AG10803 (cell line): Measurements from ENCODE around the gene CD63.

Experiments
- DNase-seq: peaks from one replicate; pipeline ENCODE4 v3.0.0; 2010; ENCODE audit warnings: low read depth
- H3K4me3 ChIP-seq: 2 replicates; pipeline ENCODE4 v1.5.1; 2011; ENCODE audit warnings: mild to moderate bottlenecking, low read length, control low read depth
- TF ChIP-seq, protein P1 (sequence below): conservative IDR thresholded peaks from 2 replicates; pipeline ENCODE4 v1.5.1; 2011; ENCODE audit warnings: mild to moderate bottlenecking, low read length, control low read depth, inconsistent platforms

CD63 gene

DNA sequence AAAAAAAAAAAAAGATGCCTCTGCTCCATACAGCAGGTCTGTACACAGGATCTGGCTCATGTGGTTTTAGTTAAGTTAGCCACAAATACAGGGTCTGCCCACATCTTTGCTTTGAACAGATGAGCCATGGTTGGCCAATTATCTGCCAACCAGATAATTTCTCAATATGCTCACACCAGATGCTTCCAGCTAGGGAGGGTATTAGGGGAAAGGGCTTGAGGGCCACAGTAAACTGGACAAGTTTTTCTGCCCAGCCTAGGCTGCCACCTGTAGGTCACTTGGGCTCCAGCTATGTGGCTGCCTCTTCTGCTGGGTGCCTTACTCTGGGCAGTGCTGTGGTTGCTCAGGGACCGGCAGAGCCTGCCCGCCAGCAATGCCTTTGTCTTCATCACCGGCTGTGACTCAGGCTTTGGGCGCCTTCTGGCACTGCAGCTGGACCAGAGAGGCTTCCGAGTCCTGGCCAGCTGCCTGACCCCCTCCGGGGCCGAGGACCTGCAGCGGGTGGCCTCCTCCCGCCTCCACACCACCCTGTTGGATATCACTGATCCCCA is 7.8 kb downstream of the CD63 start:
- DNase-seq, result peak; percentile 97
- TF ChIP-seq, protein P1, sequence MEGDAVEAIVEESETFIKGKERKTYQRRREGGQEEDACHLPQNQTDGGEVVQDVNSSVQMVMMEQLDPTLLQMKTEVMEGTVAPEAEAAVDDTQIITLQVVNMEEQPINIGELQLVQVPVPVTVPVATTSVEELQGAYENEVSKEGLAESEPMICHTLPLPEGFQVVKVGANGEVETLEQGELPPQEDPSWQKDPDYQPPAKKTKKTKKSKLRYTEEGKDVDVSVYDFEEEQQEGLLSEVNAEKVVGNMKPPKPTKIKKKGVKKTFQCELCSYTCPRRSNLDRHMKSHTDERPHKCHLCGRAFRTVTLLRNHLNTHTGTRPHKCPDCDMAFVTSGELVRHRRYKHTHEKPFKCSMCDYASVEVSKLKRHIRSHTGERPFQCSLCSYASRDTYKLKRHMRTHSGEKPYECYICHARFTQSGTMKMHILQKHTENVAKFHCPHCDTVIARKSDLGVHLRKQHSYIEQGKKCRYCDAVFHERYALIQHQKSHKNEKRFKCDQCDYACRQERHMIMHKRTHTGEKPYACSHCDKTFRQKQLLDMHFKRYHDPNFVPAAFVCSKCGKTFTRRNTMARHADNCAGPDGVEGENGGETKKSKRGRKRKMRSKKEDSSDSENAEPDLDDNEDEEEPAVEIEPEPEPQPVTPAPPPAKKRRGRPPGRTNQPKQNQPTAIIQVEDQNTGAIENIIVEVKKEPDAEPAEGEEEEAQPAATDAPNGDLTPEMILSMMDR, result peak; percentile 67
- H3K4me3 ChIP-seq, result no peak overlapping the region; the same call in 1 of the 2 replicates

DNA sequence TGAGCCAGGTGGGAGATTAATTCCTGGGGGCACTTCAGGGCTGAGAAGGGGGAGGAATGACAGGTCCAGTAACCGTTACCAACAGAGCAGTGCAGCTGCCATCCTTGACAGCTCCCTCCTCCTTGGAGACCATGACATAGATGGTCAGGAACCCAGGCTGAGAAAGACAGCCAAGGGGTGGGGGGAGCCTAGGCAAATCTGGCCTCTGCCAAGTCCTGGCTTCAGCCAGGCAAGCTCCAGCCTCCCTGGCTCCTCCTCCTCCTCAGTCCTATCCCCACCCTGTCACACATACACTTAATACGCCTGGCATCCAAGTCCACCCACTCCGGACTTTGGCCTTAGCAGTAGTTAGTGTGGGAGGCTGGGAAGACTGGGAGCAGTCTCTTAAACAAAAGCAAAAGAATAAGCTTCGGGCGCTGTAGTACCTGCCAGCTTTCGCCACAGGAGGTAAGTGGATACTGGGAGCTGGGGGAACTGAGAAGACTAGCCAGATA is 8.7 kb downstream of the CD63 start, which contains the start of gene RDH5:
Gene RDH5, plus strand, starts transcription at position 323 of the 494 bp plus-strand sequence. CDS start 792 bp downstream, outside the sequence.
- H3K4me3 ChIP-seq, result peak within 1 kb of the TSS; percentile 17
- peak; percentile 88 for DNase-seq
- TF ChIP-seq, protein P1, result no peak

DNA sequence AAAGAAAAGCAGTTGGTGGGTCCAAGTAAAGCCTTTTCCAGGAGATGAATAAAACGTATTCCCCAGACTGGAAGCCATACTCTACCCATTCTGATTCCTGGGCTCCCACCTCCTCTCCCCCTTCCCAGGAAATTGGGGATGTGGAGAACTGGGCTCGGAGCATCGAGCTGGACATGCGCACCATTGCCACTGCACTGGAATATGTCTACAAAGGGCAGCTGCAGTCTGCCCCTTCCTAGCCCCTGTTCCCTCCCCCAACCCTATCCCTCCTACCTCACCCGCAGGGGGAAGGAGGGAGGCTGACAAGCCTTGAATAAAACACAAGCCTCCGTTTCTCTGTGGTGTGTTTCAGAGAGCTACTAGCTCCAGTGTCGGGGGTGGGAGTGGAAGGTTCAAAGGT is 9.4 kb downstream of the CD63 start:
- TF ChIP-seq, protein P1, result no peak
- no peak for DNase-seq
- no peak overlapping the region for H3K4me3 ChIP-seq

DNA sequence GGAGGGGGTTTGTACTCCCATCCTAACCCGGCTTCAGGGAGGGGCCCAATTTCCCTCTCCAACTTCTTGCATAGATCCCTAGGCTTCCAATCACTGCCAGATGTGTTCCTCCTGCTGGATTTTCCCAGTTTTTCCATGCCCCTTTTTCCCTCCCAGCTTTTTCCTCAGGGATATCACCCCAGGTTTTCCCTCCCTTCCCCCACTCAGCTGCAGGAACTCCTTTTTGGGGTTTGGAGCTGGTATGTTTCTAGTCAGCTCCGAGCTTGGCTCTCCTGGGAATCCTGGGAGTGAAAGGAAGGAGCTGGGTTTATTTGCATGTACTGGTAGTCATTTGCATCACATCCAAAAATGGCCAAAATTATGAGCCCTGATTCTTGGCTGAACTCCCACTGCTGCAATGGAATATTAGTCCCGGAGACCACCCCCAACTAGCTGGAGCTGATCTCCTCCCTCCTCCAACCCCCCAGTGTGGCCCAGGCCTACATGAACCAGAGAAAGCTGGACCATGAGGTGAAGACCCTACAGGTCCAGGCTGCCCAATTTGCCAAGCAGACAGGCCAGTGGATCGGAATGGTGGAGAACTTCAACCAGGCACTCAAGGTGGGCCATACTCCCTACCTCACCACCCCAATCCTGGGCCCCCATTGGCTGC is 10.1 kb downstream of the CD63 start:
- DNase-seq, result no peak
- H3K4me3 ChIP-seq, result no peak overlapping the region
- TF ChIP-seq, protein P1, result no peak

DNA sequence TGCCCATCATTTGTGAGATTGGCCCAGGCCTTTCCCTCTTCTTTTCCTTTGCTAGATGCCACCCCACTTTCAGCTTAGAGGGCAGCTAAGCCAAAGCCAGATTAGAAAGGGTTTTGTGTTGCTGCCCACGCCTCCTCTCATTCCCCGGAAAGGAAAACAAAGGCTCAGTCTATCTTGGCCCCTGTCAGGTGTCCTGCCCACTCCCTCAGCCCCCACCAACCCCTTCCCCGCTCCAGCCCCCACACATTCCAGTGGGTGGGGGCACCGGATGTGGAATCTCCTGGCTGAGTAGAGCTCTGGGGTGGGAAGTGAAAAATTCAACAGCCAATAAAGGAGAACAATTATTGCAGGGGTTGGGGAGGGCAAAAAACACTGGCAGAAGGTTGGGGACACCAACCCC is 10.8 kb downstream of the CD63 start:
- DNase-seq, result no peak
- TF ChIP-seq, protein P1, result no peak
- no peak overlapping the region for H3K4me3 ChIP-seq

DNA sequence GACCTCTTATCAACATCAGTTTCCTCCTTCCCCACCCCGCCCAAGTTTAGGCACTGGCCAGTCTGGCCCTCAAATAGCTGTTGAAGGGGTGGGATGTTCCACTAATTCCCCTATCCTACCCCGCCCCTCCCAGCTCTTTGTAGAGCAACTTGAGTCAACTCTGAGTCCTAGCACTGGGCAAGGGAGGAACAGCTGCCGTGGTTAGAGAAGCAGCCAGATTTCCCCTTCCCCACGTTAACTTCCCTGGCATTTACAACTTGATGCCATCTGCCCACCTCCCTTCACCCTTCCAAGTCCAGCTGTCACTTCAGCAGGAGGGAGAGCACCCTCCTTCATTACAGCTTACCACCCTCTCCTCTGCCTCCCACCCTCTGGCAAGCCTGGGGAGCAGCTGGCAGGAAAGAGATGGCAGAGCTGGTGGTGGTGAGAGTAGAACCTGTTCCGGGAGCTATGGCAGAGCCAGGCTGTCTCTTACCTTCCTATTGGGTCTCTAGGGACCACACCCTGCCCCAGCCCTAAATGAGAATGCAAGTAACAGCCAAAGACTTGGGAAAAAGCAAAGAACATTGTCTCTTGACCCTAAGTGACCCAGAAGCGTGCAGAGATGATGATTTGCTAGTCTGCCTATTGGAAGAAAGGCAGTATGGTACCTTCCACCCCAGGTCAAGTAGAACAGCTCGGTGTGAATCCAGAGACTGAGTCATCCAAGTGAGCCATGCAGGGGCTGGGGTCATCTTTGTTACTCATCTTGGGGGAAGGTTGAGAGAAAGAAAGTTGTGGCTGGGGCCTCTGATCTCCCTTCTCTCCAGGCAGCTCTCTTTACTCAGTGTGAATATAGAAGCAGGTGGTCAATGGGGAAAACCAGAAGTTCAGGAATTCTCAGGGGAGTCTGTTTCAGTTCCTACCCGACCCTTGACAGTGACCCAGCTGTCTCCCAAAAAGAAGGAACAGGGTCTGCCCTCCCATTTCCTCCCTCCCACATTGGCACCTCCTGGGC is 11.5 kb downstream of the CD63 start:
- no peak for DNase-seq
- peak overlapping the region; percentile 88 for H3K4me3 ChIP-seq
- TF ChIP-seq, protein P1, result no peak
